ENCODE data around the gene KLF16. TPM values are rescaled to one million over a fixed set of nuclear protein-coding genes. Genes with fewer than 3 reads are reported as not detected.

The KLF16 gene
- total RNA-seq, 1 donor from 2014 or later, result 52.4 TPM

DNA sequence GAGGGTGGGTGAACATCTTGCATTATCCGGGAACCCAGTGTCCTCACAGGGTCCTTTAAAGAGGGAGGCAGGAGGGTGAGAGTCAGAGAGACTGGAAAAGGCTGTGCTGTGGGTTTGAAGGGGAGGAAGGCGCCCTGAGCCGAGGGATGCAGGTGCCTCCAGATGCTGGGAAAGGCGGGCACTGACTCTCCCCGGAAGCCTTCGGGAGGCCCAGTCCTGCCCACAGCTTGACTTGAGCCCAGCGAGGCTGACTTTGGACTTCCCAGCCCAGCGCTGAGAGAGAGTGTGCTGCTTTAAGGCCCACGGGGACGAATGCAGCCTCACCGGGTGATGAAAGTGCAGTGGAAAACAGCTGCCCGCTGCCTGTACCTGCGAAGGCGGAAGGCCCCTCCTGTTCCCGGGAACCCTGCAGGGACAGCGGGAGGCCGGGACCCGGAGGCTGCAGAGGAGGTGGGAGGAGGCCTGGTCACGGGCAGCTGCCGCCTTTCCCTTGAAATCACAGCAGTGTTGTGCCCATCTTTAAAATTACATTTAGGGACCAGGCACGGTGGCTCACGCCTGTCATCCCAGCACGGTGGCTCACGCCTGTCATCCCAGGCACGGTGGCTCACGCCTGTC, 31.2 kb downstream of the KLF16 start:
- Histone ChIP-seq H3K4me2 (ENCODE audit: low read length) (no peak overlapping the region), H3K4me1 (ENCODE audit: insufficient read depth, low read length) (no peaks in the 10 kb centered on the region), H3K36me3 (ENCODE audit: insufficient read depth, low read length) (no peaks in the 10 kb centered on the region), H4K20me1 (ENCODE audit: insufficient read depth, low read length) (peaks cover 69% of the 10 kb centered on the region), H3K27ac (ENCODE audit: low read depth, low read length) (no peak overlapping the region), H3K4me3 (ENCODE audit: insufficient read depth, low read depth, low read length) (no peak overlapping the region), H3K9ac (ENCODE audit: low read length) (no peak overlapping the region), H2AFZ (ENCODE audit: low read depth, low read length) (no peak overlapping the region), H3K79me2 (ENCODE audit: insufficient read depth, low read length) (peaks cover 63% of the 10 kb centered on the region), H3K27me3 (ENCODE audit: insufficient read depth, low read length) (no peaks in the 10 kb centered on the region), H3K9me3 (ENCODE audit: insufficient read depth, low read depth, low read length) (no peaks in the 10 kb centered on the region)
- DNase-seq (ENCODE audit: low read depth) (no peak), FAIRE-seq (no peak)
- H3K27ac Mint-ChIP-seq (ENCODE audit: unreplicated experiment), result no peak overlapping the region
- peaks cover 3% of the 10 kb centered on the region for H3K4me1 Mint-ChIP-seq (ENCODE audit: low read depth, unreplicated experiment)
- peaks cover 6% of the 10 kb centered on the region for H3K36me3 Mint-ChIP-seq (ENCODE audit: low read depth, unreplicated experiment)
- H3K4me3 Mint-ChIP-seq (ENCODE audit: unreplicated experiment), result no peak overlapping the region
- TF ChIP-seq, protein P1, sequence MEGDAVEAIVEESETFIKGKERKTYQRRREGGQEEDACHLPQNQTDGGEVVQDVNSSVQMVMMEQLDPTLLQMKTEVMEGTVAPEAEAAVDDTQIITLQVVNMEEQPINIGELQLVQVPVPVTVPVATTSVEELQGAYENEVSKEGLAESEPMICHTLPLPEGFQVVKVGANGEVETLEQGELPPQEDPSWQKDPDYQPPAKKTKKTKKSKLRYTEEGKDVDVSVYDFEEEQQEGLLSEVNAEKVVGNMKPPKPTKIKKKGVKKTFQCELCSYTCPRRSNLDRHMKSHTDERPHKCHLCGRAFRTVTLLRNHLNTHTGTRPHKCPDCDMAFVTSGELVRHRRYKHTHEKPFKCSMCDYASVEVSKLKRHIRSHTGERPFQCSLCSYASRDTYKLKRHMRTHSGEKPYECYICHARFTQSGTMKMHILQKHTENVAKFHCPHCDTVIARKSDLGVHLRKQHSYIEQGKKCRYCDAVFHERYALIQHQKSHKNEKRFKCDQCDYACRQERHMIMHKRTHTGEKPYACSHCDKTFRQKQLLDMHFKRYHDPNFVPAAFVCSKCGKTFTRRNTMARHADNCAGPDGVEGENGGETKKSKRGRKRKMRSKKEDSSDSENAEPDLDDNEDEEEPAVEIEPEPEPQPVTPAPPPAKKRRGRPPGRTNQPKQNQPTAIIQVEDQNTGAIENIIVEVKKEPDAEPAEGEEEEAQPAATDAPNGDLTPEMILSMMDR (IDR thresholded peaks at IDR 0.05; ENCODE audit: insufficient read depth, low read depth, low read length), result no peak
- TF ChIP-seq EZH2 (IDR thresholded peaks at IDR 0.05; ENCODE audit: insufficient read depth, low read length), result no peak
- H3K27me3 Mint-ChIP-seq (ENCODE audit: low read depth, unreplicated experiment), result no peaks in the 10 kb centered on the region
- H3K9me3 Mint-ChIP-seq (ENCODE audit: unreplicated experiment), result no peaks in the 10 kb centered on the region

DNA sequence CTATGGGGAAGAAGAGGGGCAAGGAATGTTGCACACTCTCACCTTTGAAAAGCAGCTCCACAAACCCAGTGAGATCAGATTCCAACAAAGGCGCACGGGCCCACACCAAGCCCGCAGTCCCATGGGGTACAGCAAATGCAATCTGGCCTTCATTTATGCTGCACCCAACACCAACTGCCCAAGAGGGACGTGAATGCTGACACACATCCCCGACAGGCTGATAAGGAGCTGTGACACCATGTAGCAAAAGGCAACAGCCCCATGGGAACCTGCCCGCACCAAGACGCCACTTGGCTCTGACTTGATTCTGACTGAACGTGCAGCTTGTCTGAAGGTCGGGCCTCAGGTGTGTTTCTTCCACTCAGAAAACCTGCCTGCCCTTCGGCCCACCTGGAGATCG, 32.4 kb downstream of the KLF16 start:
- no peaks in the 10 kb centered on the region for H3K27me3 ChIP-seq (ENCODE audit: insufficient read depth, low read length)
- H3K27me3 Mint-ChIP-seq (ENCODE audit: low read depth, unreplicated experiment), result no peaks in the 10 kb centered on the region
- DNase-seq (ENCODE audit: low read depth) (no peak), FAIRE-seq (no peak)
- peaks cover 52% of the 10 kb centered on the region for H3K79me2 ChIP-seq (ENCODE audit: insufficient read depth, low read length)
- H2AFZ ChIP-seq (ENCODE audit: low read depth, low read length), result no peak overlapping the region
- peaks cover 2% of the 10 kb centered on the region for H3K4me1 Mint-ChIP-seq (ENCODE audit: low read depth, unreplicated experiment)
- no peaks in the 10 kb centered on the region for H3K9me3 Mint-ChIP-seq (ENCODE audit: unreplicated experiment)
- H4K20me1 ChIP-seq (ENCODE audit: insufficient read depth, low read length), result peaks cover 65% of the 10 kb centered on the region
- no peak for TF ChIP-seq EZH2 (IDR thresholded peaks at IDR 0.05; ENCODE audit: insufficient read depth, low read length)
- TF ChIP-seq, protein P1 (IDR thresholded peaks at IDR 0.05; ENCODE audit: insufficient read depth, low read depth, low read length), result no peak
- H3K4me2 ChIP-seq (ENCODE audit: low read length), result no peak overlapping the region
- H3K4me3 Mint-ChIP-seq (ENCODE audit: unreplicated experiment), result no peak overlapping the region
- no peaks in the 10 kb centered on the region for H3K9me3 ChIP-seq (ENCODE audit: insufficient read depth, low read depth, low read length)
- H3K27ac Mint-ChIP-seq (ENCODE audit: unreplicated experiment), result no peak overlapping the region
- H3K36me3 ChIP-seq (ENCODE audit: insufficient read depth, low read length), result no peaks in the 10 kb centered on the region
- H3K4me3 ChIP-seq (ENCODE audit: insufficient read depth, low read depth, low read length), result no peak overlapping the region
- H3K4me1 ChIP-seq (ENCODE audit: insufficient read depth, low read length), result peaks cover 2% of the 10 kb centered on the region
- H3K36me3 Mint-ChIP-seq (ENCODE audit: low read depth, unreplicated experiment), result peaks cover 6% of the 10 kb centered on the region
- no peak overlapping the region for H3K27ac ChIP-seq (ENCODE audit: low read depth, low read length)
- H3K9ac ChIP-seq (ENCODE audit: low read length), result no peak overlapping the region

DNA sequence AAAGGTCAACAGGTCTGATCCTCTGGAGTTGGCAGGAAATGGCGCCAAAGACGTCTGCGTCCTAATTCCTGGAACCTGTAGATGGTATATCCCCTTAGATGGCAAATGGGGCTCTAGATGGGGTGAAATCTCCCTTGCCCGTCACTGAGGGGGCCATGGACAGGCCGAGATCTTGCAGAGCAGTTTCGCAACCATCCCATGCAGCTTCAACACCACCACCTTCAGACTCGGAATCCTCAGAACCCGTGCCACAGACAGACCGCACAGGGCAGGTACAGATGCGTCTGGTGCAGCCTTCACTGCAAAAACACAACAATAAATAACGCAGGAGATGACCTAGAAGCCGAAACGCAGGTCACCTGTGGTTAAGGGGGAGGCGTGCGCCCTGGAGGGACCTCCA, 32.8 kb downstream of the KLF16 start:
- peaks cover 6% of the 10 kb centered on the region for H3K36me3 Mint-ChIP-seq (ENCODE audit: low read depth, unreplicated experiment)
- no peak overlapping the region for H3K4me2 ChIP-seq (ENCODE audit: low read length)
- TF ChIP-seq EZH2 (IDR thresholded peaks at IDR 0.05; ENCODE audit: insufficient read depth, low read length), result no peak
- TF ChIP-seq, protein P1 (IDR thresholded peaks at IDR 0.05; ENCODE audit: insufficient read depth, low read depth, low read length), result no peak
- H4K20me1 ChIP-seq (ENCODE audit: insufficient read depth, low read length), result peaks cover 65% of the 10 kb centered on the region
- H3K4me1 Mint-ChIP-seq (ENCODE audit: low read depth, unreplicated experiment), result peaks cover 4% of the 10 kb centered on the region
- DNase-seq (ENCODE audit: low read depth) (no peak), FAIRE-seq (no peak)
- no peak overlapping the region for H3K27ac Mint-ChIP-seq (ENCODE audit: unreplicated experiment)
- H3K36me3 ChIP-seq (ENCODE audit: insufficient read depth, low read length), result no peaks in the 10 kb centered on the region
- H3K4me3 Mint-ChIP-seq (ENCODE audit: unreplicated experiment), result no peak overlapping the region
- H3K27me3 Mint-ChIP-seq (ENCODE audit: low read depth, unreplicated experiment), result no peaks in the 10 kb centered on the region
- H3K9ac ChIP-seq (ENCODE audit: low read length), result no peak overlapping the region
- no peaks in the 10 kb centered on the region for H3K9me3 Mint-ChIP-seq (ENCODE audit: unreplicated experiment)
- H3K4me1 ChIP-seq (ENCODE audit: insufficient read depth, low read length), result peaks cover 2% of the 10 kb centered on the region
- H3K27ac ChIP-seq (ENCODE audit: low read depth, low read length), result no peak overlapping the region
- H2AFZ ChIP-seq (ENCODE audit: low read depth, low read length), result no peak overlapping the region
- H3K9me3 ChIP-seq (ENCODE audit: insufficient read depth, low read depth, low read length), result no peaks in the 10 kb centered on the region
- H3K79me2 ChIP-seq (ENCODE audit: insufficient read depth, low read length), result peaks cover 52% of the 10 kb centered on the region
- H3K4me3 ChIP-seq (ENCODE audit: insufficient read depth, low read depth, low read length), result no peak overlapping the region
- no peaks in the 10 kb centered on the region for H3K27me3 ChIP-seq (ENCODE audit: insufficient read depth, low read length)
